Activated CD4-positive, alpha-beta T cell treated with anti-CD3 and anti-CD28 coated beads, Interleukin-2, amount 10 ng/mL, durations not matched to agents 24 days and 14 days (primary cell): ENCODE data around the gene MEF2A. TPM values are rescaled to one million over a fixed set of nuclear protein-coding genes. Genes with fewer than 3 reads are reported as not detected.
A peak's percentile ranks its signal among the peaks of the same experiment; 100 is the strongest.

Experiments used
- DNase-seq: peaks from one replicate; pipeline ENCODE4 v3.0.0; 2022
- H3K27ac Mint-ChIP-seq: one replicate; pipeline ENCODE4 v1.8.0; 2022; ENCODE audit warnings: mild to moderate bottlenecking, mixed read lengths
- H3K27me3 Mint-ChIP-seq: one replicate; pipeline ENCODE4 v1.8.0; 2022; ENCODE audit warnings: mixed read lengths
- H3K36me3 Mint-ChIP-seq: one replicate; pipeline ENCODE4 v1.8.0; 2022; ENCODE audit warnings: low read depth, mild to moderate bottlenecking, mixed read lengths
- H3K4me1 Mint-ChIP-seq: one replicate; pipeline ENCODE4 v1.8.0; 2021; ENCODE audit warnings: mixed read lengths
- H3K4me3 Mint-ChIP-seq: one replicate; pipeline ENCODE4 v1.8.0; 2022; ENCODE audit warnings: mild to moderate bottlenecking, moderate library complexity, mixed read lengths
- H3K9me3 Mint-ChIP-seq: one replicate; pipeline ENCODE4 v1.8.0; 2021; ENCODE audit warnings: mixed read lengths
- intact Hi-C: fragments of 100-400 bp; cut with micrococcal nuclease; formaldehyde crosslinking; loops from one replicate; pipeline ENCODE4 v1.15.1; 2023
- total RNA-seq: library from RNA; stranded (reverse); gene quantifications from 2 replicates; pipeline ENCODE4 v1.2.3, GENCODE V29; 2022

MEF2A gene
- total RNA-seq, 1 donor from 2014 or later: 25.3 TPM

- H3K4me3 Mint-ChIP-seq: no peak overlapping the region
- no peak for DNase-seq
- intact Hi-C loops: no loop called here
- no peaks in the 10 kb centered on the region for H3K9me3 Mint-ChIP-seq
- H3K36me3 Mint-ChIP-seq: peaks cover 17% of the 10 kb centered on the region
- H3K4me1 Mint-ChIP-seq: peaks cover 34% of the 10 kb centered on the region
- no peak overlapping the region for H3K27ac Mint-ChIP-seq
- H3K27me3 Mint-ChIP-seq: no peaks in the 10 kb centered on the region
Observed at GRCh38 chr15:99717161-99718009, 151.6 kb downstream of the MEF2A start.

DNA sequence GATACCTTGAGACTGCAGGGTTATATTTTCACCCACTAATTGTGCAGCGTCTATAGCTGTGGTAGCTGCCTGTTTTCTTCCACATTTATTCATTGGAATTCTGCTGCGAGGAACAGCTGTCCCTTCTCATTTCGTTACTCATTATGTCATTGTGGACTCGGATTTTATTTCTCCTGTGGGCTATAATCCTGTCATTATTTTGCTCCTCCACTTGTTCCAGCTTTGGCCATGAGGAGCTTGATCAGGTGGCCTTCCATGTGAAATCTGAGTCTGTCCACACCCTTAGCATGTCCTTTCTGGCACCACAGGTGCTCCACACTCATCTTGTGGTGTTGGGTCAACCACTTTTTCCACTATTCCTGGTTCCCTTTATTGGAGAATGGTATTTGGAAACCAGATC is 152.6 kb downstream of the MEF2A start:
- no peak for DNase-seq
- no peaks in the 10 kb centered on the region for H3K27me3 Mint-ChIP-seq
- H3K9me3 Mint-ChIP-seq: no peaks in the 10 kb centered on the region
- H3K27ac Mint-ChIP-seq: no peak overlapping the region
- peaks cover 10% of the 10 kb centered on the region for H3K36me3 Mint-ChIP-seq
- no peak overlapping the region for H3K4me3 Mint-ChIP-seq
- intact Hi-C loops: no loop called here
- peaks cover 34% of the 10 kb centered on the region for H3K4me1 Mint-ChIP-seq

DNA sequence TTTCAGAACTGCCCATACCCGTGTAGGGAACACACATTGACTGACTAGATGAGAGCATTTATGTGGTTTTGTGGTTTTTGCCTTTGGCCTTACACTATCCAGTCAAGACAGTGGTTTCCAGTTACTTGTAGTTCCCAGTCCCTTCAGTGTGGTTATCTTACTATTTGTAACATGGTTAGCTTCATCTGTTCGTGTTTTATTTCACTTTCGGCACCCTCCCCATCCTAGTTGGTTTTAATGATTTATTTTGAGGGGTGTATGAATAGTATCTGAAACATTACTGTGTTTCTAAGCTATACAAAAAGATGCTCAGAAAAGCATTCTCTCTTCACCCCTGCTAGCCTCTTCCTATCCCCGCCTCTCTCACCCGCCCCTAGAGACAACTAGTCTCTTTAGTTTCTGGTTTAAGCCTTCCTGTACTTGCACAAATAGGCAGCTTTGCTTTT is 153.3 kb downstream of the MEF2A start:
- H3K4me1 Mint-ChIP-seq: peaks cover 34% of the 10 kb centered on the region
- H3K36me3 Mint-ChIP-seq: peaks cover 13% of the 10 kb centered on the region
- intact Hi-C loops: loop anchor here (1.0 kb wide), 1 partner anchor 37 kb away; no protein-coding TSS in a partner anchor
- peak overlapping the region; percentile 62 for H3K4me3 Mint-ChIP-seq
- H3K9me3 Mint-ChIP-seq: no peaks in the 10 kb centered on the region
- no peak for DNase-seq
- peak overlapping the region; percentile 46 for H3K27ac Mint-ChIP-seq
- no peaks in the 10 kb centered on the region for H3K27me3 Mint-ChIP-seq

GRCh38 chr15:99720533-99720932 is 154.7 kb downstream of the MEF2A start:
- Mint-ChIP-seq H3K4me1 (peaks cover 34% of the 10 kb centered on the region), H3K27ac (peak overlapping the region; percentile 76), H3K36me3 (peaks cover 12% of the 10 kb centered on the region), H3K27me3 (no peaks in the 10 kb centered on the region), H3K4me3 (peak overlapping the region; percentile 62), H3K9me3 (no peaks in the 10 kb centered on the region)
- intact Hi-C loops: no loop called here
- peak; percentile 71 for DNase-seq

DNA sequence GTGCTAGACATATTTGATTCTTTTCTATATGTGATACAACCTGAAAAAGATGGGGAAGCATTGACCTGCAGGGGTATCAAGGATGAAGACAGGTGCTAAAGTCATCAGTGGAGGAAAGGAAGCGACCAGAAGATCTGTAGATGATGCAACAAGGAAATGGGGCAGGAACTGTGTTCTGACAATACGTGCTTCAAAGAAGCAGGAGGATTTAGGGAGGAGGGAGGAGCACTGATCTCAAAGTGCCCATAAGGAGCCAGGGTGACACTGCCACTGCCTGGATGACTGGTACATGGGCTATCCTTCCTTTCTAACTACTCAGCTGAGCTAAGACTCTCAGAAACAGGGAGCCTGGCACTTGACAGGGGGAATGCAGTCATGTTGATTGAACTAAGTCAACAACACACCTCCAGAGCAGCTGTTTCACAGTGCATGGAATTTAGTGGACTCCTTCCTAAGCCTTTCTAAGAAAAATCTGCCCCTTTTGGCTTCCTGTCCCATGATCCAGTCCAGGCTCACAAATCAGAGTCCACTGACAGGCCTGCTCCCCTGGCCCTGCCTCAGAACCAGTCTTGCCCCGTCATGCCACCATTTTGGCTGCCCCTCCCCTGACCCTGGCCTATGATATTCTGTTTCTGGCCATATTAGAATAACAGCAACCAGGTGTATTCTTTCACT is 155.5 kb downstream of the MEF2A start:
- no peaks in the 10 kb centered on the region for H3K27me3 Mint-ChIP-seq
- peak overlapping the region; percentile 62 for H3K4me3 Mint-ChIP-seq
- peaks cover 34% of the 10 kb centered on the region for H3K4me1 Mint-ChIP-seq
- peaks cover 12% of the 10 kb centered on the region for H3K36me3 Mint-ChIP-seq
- intact Hi-C loops: loop anchor here (1.0 kb wide), 1 partner anchor 12 kb away; the partner anchor contains the start of gene LYSMD4
- peak overlapping the region; percentile 76 for H3K27ac Mint-ChIP-seq
- peak; percentile 64 for DNase-seq
- no peaks in the 10 kb centered on the region for H3K9me3 Mint-ChIP-seq

GRCh38 chr15:99721896-99722295 is 156.1 kb downstream of the MEF2A start:
- Mint-ChIP-seq H3K27me3 (no peaks in the 10 kb centered on the region), H3K4me3 (no peak overlapping the region), H3K27ac (no peak overlapping the region), H3K36me3 (peaks cover 14% of the 10 kb centered on the region), H3K4me1 (peaks cover 34% of the 10 kb centered on the region), H3K9me3 (no peaks in the 10 kb centered on the region)
- no peak for DNase-seq
- intact Hi-C loops: loop anchor here (1.0 kb wide), 1 partner anchor 11 kb away; the partner anchor contains the start of gene LYSMD4

- peaks cover 34% of the 10 kb centered on the region for H3K4me1 Mint-ChIP-seq
- H3K4me3 Mint-ChIP-seq: no peak overlapping the region
- H3K36me3 Mint-ChIP-seq: peaks cover 15% of the 10 kb centered on the region
- no peaks in the 10 kb centered on the region for H3K9me3 Mint-ChIP-seq
- DNase-seq: no peak
- no peak overlapping the region for H3K27ac Mint-ChIP-seq
- intact Hi-C loops: no loop called here
- no peaks in the 10 kb centered on the region for H3K27me3 Mint-ChIP-seq
Observed at GRCh38 chr15:99722406-99722805, 156.6 kb downstream of the MEF2A start.

DNA sequence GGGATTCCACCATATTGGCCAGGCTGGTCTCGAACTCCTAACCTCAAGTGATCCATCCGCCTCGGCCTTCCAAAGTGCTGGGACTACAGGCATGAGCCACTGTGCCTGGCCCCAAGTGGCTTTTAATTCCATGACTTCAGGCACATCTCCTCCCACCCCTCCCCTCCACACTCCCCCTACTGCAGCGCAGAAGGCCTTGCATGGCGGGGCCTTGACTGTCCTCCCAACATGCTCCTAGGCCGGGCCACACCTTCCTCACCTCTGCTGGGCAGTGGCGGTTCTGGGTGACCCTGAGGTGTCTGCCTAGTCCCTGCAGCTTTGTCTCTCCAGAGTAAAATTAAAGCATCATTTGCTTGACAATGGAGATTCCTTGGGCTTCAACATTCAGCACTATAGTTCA is 160.5 kb downstream of the MEF2A start:
- H3K27me3 Mint-ChIP-seq: no peaks in the 10 kb centered on the region
- H3K4me3 Mint-ChIP-seq: no peak overlapping the region
- DNase-seq: no peak
- H3K9me3 Mint-ChIP-seq: no peaks in the 10 kb centered on the region
- intact Hi-C loops: no loop called here
- peaks cover 12% of the 10 kb centered on the region for H3K4me1 Mint-ChIP-seq
- H3K27ac Mint-ChIP-seq: no peak overlapping the region
- H3K36me3 Mint-ChIP-seq: peaks cover 16% of the 10 kb centered on the region

- peaks cover 16% of the 10 kb centered on the region for H3K36me3 Mint-ChIP-seq
- no peak overlapping the region for H3K4me3 Mint-ChIP-seq
- intact Hi-C loops: no loop called here
- H3K27me3 Mint-ChIP-seq: no peaks in the 10 kb centered on the region
- peaks cover 13% of the 10 kb centered on the region for H3K4me1 Mint-ChIP-seq
- DNase-seq: no peak
- no peaks in the 10 kb centered on the region for H3K9me3 Mint-ChIP-seq
- no peak overlapping the region for H3K27ac Mint-ChIP-seq
Observed at GRCh38 chr15:99727330-99727729, 161.5 kb downstream of the MEF2A start.

- Mint-ChIP-seq H3K9me3 (no peaks in the 10 kb centered on the region), H3K4me3 (no peak overlapping the region), H3K27ac (no peak overlapping the region), H3K36me3 (peaks cover 16% of the 10 kb centered on the region), H3K4me1 (peaks cover 16% of the 10 kb centered on the region), H3K27me3 (no peaks in the 10 kb centered on the region)
- no peak for DNase-seq
- intact Hi-C loops: no loop called here
Observed at GRCh38 chr15:99727733-99728132, 161.9 kb downstream of the MEF2A start.

- Mint-ChIP-seq H3K4me1 (peaks cover 19% of the 10 kb centered on the region), H3K27ac (no peak overlapping the region), H3K9me3 (no peaks in the 10 kb centered on the region), H3K27me3 (no peaks in the 10 kb centered on the region), H3K4me3 (no peak overlapping the region), H3K36me3 (peaks cover 14% of the 10 kb centered on the region)
- intact Hi-C loops: no loop called here
- no peak for DNase-seq
Observed at GRCh38 chr15:99728916-99729315, 163.1 kb downstream of the MEF2A start.

DNA sequence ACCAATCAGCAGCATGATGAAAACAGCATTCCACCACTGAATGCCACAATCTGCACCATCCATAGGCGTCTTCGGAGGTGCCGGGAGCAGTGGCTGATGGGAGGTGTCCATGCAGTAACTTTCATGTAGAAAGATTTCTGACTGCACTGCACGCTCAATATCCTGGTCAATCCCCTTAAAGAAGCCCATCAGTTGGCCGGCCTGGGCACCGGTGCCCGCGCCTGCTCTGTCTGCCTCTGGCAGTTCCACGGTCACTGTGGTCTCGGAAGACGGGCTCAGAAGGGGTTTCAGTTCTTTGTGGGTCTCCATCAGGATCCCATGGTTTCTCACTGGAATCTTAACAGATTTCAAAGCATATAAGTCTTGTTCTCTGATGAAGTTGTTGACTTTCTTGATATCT is 163.5 kb downstream of the MEF2A start:
- Mint-ChIP-seq H3K9me3 (no peaks in the 10 kb centered on the region), H3K4me1 (peaks cover 20% of the 10 kb centered on the region), H3K27me3 (no peaks in the 10 kb centered on the region), H3K4me3 (no peak overlapping the region), H3K36me3 (peaks cover 13% of the 10 kb centered on the region), H3K27ac (no peak overlapping the region)
- no peak for DNase-seq
- intact Hi-C loops: no loop called here

DNA sequence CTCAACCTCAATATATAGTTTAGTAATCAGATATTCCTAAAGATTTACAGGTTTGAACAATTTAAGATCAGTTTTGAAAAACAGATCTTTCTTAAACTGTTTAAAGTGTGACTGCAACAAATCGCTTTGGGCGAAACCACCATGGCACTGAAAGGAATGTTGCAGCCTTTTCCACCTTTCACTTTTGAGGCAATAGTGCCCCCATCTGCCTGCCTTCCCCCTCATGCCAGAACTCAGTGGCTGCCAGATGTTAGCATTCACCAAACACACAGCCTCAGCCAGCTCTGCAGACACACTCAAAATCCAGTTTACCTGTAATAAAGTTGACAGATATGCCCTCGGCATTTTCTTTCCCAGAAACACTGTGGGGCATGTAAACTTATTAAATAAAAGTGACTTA is 164.1 kb downstream of the MEF2A start:
- H3K27ac Mint-ChIP-seq: no peak overlapping the region
- intact Hi-C loops: loop anchor here (10.0 kb wide), 1 partner anchor 625 kb away; the partner anchor contains the start of gene SYNM
- H3K36me3 Mint-ChIP-seq: peaks cover 13% of the 10 kb centered on the region
- H3K27me3 Mint-ChIP-seq: no peaks in the 10 kb centered on the region
- no peak overlapping the region for H3K4me3 Mint-ChIP-seq
- H3K4me1 Mint-ChIP-seq: peaks cover 23% of the 10 kb centered on the region
- DNase-seq: no peak
- no peaks in the 10 kb centered on the region for H3K9me3 Mint-ChIP-seq
